Islet of Langerhans (tissue), 1 donor: ENCODE results near the gene BEST2.
"Not testable (repeated sequence)": the region's sequence is repeated elsewhere in the genome, so short reads cannot be mapped to it uniquely, and the experiment has no call there.

Experiments
- FAIRE-seq: peaks from one replicate; lab custom pipeline; 2011; peaks lifted over from hg19 to GRCh38; lab: Jason Lieb, UNC

The BEST2 gene

GRCh38 chr19:12788042-12788681 lies 36.6 kb downstream of the BEST2 start:
- no peak for FAIRE-seq

- FAIRE-seq: no peak
Measured at GRCh38 chr19:12788682-12789097, 37.1 kb downstream of the BEST2 start.

- FAIRE-seq: no peak
Measured at GRCh38 chr19:12789098-12789903, 37.7 kb downstream of the BEST2 start.

DNA sequence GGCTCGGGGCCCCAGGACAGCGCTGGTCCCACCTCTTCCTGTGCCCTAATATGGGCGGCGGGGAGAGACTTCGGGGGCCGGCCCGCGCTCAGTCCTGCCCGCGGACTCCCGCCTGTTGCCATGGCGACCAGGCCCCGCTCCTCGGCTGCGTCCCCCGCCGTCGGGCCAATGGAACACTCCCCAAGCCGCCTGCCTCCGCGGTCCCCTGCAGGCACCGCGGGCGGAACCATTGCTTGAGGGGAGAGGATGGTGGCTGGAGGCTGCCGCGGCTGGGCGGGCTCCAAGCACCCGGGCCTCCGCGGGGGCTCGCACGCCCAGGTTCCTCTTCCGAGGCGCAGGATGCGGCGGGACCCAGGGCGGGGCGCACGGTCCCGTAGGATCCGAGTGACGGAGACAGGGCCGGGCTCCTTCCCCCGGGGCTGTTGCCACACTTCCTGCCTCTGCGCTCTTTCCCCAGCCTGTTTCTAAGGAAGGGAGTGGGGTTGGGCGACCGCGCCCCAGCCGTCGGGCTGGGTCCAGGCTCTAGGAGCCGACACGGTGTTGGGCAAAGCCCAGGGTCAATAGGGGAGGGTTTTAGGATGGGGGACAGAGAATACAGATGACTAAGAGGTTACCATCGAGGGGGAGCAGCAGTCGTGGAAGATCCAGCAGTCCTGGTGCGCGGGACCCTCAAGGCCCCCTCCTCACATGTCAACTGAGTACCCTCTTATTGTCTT lies 38.5 kb downstream of the BEST2 start:
- FAIRE-seq: no peak

DNA sequence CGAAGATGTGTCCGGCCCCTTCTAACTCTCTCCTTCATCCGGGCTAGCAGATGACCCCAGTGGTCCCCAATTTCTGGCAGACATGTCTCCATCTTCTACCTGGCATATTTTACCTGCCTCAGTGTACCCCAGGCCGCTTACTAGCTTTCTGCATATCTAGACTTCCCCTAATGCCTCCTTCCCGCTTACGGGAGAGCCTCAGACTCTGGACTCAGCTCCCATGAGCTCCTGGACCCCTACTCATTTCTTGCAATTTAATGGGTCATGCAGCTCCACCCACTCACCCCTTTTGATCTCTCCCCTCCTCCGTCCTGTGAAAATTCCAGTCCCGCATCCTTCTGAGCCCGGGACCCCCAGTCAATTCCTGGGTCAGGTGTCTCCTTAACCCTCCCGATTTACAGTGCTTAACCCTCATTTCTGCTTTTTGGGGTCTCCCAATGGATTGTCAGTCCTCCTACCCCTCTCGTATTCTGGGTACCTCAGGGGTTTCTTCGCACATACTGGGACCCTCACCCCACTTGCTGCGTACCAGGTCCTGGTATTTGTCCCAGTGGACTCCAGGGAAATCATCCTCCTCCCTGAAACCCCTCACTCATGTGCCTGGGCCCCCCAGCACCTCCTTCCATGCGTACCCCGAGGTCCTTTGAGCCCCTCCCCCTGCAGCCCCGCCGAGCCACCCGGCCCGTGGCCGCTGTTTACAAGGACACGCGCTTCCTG lies 39.2 kb downstream of the BEST2 start:
- FAIRE-seq: no peak

DNA sequence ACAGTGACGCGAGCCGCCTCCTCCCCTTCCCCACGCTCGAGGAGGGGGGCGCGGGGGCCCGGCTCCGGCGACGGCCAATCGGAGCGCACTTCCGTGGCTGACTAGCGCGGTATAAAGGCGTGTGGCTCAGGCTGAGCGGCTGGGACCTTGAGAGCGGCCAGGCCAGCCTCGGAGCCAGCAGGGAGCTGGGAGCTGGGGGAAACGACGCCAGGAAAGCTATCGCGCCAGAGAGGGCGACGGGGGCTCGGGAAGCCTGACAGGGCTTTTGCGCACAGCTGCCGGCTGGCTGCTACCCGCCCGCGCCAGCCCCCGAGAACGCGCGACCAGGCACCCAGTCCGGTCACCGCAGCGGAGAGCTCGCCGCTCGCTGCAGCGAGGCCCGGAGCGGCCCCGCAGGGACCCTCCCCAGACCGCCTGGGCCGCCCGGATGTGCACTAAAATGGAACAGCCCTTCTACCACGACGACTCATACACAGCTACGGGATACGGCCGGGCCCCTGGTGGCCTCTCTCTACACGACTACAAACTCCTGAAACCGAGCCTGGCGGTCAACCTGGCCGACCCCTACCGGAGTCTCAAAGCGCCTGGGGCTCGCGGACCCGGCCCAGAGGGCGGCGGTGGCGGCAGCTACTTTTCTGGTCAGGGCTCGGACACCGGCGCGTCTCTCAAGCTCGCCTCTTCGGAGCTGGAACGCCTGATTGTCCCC lies 39.9 kb downstream of the BEST2 start, which contains the start of gene JUNB:
Gene JUNB (plus strand): TSS at position 142 of the 706 bp plus-strand sequence. CDS start 286 bp downstream, at position 428.
- FAIRE-seq: no peak

DNA sequence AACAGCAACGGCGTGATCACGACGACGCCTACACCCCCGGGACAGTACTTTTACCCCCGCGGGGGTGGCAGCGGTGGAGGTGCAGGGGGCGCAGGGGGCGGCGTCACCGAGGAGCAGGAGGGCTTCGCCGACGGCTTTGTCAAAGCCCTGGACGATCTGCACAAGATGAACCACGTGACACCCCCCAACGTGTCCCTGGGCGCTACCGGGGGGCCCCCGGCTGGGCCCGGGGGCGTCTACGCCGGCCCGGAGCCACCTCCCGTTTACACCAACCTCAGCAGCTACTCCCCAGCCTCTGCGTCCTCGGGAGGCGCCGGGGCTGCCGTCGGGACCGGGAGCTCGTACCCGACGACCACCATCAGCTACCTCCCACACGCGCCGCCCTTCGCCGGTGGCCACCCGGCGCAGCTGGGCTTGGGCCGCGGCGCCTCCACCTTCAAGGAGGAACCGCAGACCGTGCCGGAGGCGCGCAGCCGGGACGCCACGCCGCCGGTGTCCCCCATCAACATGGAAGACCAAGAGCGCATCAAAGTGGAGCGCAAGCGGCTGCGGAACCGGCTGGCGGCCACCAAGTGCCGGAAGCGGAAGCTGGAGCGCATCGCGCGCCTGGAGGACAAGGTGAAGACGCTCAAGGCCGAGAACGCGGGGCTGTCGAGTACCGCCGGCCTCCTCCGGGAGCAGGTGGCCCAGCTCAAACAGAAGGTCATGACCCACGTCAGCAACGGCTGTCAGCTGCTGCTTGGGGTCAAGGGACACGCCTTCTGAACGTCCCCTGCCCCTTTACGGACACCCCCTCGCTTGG lies 40.7 kb downstream of the BEST2 start:
- no peak for FAIRE-seq

GRCh38 chr19:12792853-12793289 lies 41.3 kb downstream of the BEST2 start:
- no peak for FAIRE-seq

DNA sequence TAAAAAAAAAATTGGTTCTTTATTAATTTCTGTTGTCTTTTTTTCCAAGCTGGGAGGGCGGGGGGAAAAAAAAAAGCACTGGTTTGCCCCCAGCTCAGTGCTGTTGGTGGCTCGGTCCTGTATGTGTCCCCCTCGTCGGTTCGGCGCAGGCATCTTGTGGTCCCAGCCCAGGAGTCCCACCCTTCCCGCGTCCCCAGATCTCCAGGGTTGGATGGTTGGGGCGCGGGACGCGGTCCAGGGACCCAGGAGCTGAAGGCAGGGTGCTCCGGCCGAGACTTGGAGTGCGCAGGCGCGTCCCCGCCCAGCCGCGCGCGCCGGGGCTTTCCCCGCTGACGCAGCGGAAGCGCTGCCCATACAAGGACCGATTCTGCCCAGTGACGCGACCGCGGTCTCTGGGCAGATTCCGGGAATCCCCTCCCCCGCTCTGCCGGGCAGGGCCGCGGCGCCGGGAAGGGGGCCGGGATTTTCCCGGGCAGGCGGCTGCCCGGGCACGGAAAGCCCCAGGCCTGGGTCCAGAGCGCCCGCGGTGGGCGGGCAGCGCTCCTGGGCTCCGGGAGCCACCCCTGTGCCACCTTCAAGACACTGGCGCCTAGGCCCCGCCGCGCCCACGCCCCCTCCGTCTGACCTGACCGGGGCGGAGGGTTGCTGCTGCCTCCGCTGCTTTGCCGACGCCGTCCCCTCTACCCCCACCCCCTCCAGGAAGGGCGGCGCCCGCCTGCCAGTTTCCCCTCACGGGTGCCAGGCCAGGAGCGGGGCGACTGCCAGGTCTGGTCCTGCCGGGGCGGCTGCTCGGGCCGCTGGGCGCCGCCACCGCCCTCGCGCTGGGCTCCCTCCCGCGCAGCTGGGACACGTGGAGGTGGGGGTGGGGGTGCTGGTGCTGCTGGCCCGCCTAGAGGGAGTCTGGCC lies 42.0 kb downstream of the BEST2 start:
- no peak for FAIRE-seq

- FAIRE-seq: no peak
Measured at GRCh38 chr19:12794196-12794941, 42.8 kb downstream of the BEST2 start.

DNA sequence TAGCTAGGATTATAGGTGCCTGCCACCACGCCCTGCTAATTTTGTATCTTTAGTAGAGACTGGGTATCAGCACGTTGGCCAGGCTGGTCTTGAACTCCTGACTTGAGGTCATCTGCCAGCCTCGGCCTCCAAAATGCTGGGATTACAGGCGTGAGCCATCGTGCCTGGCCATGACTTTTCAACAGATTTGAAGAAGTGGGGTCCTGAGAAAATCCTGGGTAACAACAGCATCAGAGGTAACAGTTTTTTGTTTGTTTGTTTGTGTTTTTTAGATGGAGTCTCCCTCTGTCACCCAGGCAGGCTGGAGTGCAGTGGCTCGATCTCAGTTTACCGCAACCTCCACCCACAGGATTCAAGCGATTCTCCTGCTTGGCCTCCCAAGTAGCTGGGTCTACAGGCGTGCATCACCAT lies 43.4 kb downstream of the BEST2 start:
- FAIRE-seq: no peak

GRCh38 chr19:12796146-12797071 lies 44.8 kb downstream of the BEST2 start:
- FAIRE-seq: no peak

DNA sequence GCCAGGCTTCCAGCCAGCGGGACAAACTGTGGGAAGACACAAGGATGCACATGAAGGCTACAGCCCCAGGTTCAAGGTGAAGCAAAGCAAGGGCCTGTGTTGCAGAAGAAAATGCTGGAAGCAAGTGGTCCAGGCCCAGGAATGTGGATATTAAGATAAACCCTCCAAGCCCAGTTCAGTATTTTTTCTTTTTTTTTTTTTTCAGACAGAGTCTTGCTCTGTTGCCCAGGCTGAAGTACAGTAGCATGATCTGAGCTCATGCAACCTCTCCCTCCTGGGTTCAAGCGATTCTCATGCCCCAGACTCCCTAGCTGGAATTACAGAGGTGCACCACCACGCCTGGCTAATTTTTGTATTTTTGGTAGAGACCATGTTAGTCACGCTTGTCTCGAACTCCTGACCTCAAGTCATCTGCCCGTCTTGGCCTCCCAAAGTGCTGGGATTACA lies 45.6 kb downstream of the BEST2 start:
- no peak for FAIRE-seq

- FAIRE-seq: not testable (repeated sequence)
Measured at GRCh38 chr19:12797607-12798006, 46.0 kb downstream of the BEST2 start.

DNA sequence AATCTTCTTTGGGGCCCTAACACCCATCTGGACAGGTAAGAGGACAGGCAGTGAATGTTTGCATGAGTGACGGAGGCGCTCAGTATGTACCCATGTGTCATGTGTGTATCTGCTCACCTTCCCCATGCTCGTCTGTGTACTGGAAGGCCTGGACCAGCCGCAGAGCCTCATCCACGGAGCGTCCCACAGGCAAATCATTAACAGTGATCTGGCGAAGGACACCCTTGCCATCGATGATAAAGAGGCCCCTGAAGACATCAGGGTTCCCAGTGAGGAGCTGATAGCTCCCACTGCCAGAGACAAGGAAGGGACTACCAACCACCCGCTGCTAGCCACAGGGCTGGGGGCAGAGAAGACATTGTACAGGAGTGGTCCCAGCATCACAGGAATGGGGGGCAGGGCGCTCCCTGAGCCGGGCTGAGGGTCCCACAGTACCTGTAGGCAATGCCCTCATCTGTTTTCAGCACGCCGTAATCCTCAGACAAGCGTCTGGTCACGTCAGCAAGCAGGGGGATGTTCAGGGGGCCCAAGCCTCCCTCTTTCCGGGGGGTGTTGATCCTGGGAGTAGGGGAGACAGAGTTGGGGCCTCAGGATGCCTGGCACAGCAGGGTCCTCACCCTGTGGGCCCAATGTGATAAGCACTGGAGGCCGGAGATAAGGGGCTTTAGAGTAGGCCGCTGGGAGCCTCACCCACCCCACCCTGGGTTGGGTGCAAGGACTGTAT lies 48.3 kb downstream of the BEST2 start:
- no peak for FAIRE-seq

GRCh38 chr19:12800466-12800770 lies 48.8 kb downstream of the BEST2 start:
- no peak for FAIRE-seq

DNA sequence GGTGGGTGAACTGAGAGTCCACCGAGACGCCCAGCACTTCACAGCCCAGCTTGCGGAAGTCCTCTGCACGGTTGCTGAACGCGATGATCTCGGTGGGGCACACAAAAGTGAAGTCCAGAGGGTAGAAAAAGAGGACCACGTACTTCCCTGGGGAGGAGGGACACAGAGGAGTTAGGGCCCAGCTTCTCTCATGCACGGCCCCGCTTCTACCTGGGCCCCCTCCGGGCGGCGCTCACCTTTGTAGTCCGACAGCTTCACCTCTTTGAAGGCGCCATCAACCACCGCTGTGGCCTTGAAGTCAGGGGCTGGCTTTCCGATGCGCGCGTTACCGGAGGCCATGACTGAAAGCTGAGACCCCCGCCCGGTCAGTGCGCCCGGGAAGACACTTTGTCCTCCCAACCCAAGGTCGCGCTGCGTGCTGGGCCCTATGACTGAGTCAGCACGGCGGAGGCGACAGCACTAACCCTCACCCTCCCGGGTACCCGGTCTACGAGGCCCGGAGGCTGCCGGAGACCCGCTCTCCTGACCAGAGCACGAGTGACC lies 49.4 kb downstream of the BEST2 start:
- no peak for FAIRE-seq
